H1 (cell line): Measurements from ENCODE around the gene SIGLECL1. TPM values are rescaled to one million over a fixed set of nuclear protein-coding genes. Genes with fewer than 3 reads are reported as not detected.

Experiments
- CTCF ChIA-PET: fragments of 300-600 bp; sonication (Branson Sonifier 250); formaldehyde crosslinking; loops from one replicate; lab custom pipeline; 2021; ENCODE audit not compliant: partially characterized antibody; lab: Charles Lee
- POLR2A ChIA-PET: fragments of 300-600 bp; sonication (Branson Sonifier 250); formaldehyde crosslinking; loops from one replicate; lab custom pipeline; 2021; ENCODE audit warnings: inconsistent platforms; ENCODE audit not compliant: partially characterized antibody; lab: Charles Lee
- DNase-seq, 2 experiments: peaks; one replicate each; pipeline versions ENCODE4 v3.0.0 to v3.0.0-alpha.2; 2010 to 2022; ENCODE audit warnings: low spot score in 2 of 2, low read depth in 1 of 2, mixed read lengths in 1 of 2
- FAIRE-seq: peaks from 2 replicates; lab custom pipeline; 2011; peaks lifted over from hg19 to GRCh38; lab: Jason Lieb, UNC
- H2AFZ ChIP-seq: 2 replicates; pipeline ENCODE4 v1.8.1; 2012; ENCODE audit warnings: low read length, inconsistent platforms
- H2AK5ac ChIP-seq: 2 replicates; pipeline ENCODE4 v1.6.1; 2013; ENCODE audit warnings: low read depth, low read length
- H2BK120ac ChIP-seq: replicated peaks from 2 replicates; pipeline ENCODE3; 2013; ENCODE audit warnings: low read depth, low read length, inconsistent platforms
- H2BK12ac ChIP-seq: 2 replicates; pipeline ENCODE4 v1.6.1; 2013; ENCODE audit warnings: low read depth, low read length
- H2BK15ac ChIP-seq: 2 replicates; pipeline ENCODE4 v1.6.1; 2013; ENCODE audit warnings: low read length
- H2BK20ac ChIP-seq: 2 replicates; pipeline ENCODE4 v1.6.1; 2013; ENCODE audit warnings: low read length
- H2BK5ac ChIP-seq: 2 replicates; pipeline ENCODE4 v1.6.1; 2013; ENCODE audit warnings: low read depth, low read length
- H3K14ac ChIP-seq: 2 replicates; pipeline ENCODE4 v1.6.1; 2013; ENCODE audit warnings: inconsistent platforms; ENCODE audit not compliant: insufficient read length
- H3K18ac ChIP-seq: 2 replicates; pipeline ENCODE4 v1.6.1; 2013; ENCODE audit warnings: low read length; ENCODE audit errors: extremely low read depth
- H3K23ac ChIP-seq: 2 replicates; pipeline ENCODE4 v1.6.1; 2013; ENCODE audit warnings: inconsistent platforms; ENCODE audit not compliant: insufficient read length
- H3K23me2 ChIP-seq: 2 replicates; pipeline ENCODE4 v1.6.1; 2013; ENCODE audit warnings: low read depth, low read length
- H3K27ac ChIP-seq: 2 replicates; pipeline ENCODE4 v1.6.1; 2011; ENCODE audit warnings: low read depth, low read length, inconsistent platforms
- H3K27me3 ChIP-seq, 4 experiments: replicated peaks in 1 of 4; 1 replicate in 1 of 4; 2 replicates in 3 of 4; pipeline versions ENCODE4 v1.6.1 to v1.8.1; 2011 to 2013; ENCODE audit warnings: low read length in 3 of 4, mild to moderate bottlenecking in 3 of 4, inconsistent platforms in 2 of 4, mixed read lengths in 2 of 4, moderate library complexity in 1 of 4; ENCODE audit not compliant: control insufficient read depth in 3 of 4, insufficient read depth in 3 of 4; ENCODE audit errors: extremely low read depth in 1 of 4
- H3K36me3 ChIP-seq, 4 experiments: 2 replicates each; pipeline versions ENCODE4 v1.6.1 to v1.8.1; 2011 to 2013; ENCODE audit warnings: mild to moderate bottlenecking in 4 of 4, low read length in 3 of 4, moderate library complexity in 2 of 4, control low read depth in 1 of 4, inconsistent platforms in 1 of 4; ENCODE audit not compliant: insufficient read depth in 4 of 4, control insufficient read depth in 2 of 4
- H3K4ac ChIP-seq: replicated peaks from 2 replicates; pipeline ENCODE3; 2013; ENCODE audit warnings: low read length, low read depth, mixed read lengths, inconsistent platforms; ENCODE audit not compliant: insufficient read length
- H3K4me1 ChIP-seq, 4 experiments: replicated peaks in 1 of 4; 1 replicate in 1 of 4; 2 replicates in 3 of 4; pipeline versions ENCODE4 v1.6.1 to v1.8.1; 2011 to 2013; ENCODE audit warnings: low read length in 3 of 4, inconsistent platforms in 2 of 4, mixed read lengths in 1 of 4; ENCODE audit not compliant: insufficient read depth in 4 of 4, control insufficient read depth in 3 of 4
- H3K4me2 ChIP-seq, 2 experiments: 2 replicates each; pipeline versions ENCODE4 v1.6.1 to v1.8.1; 2011 to 2013; ENCODE audit warnings: low read depth in 2 of 2, low read length in 2 of 2, control low read depth in 1 of 2, inconsistent platforms in 1 of 2, mild to moderate bottlenecking in 1 of 2; ENCODE audit not compliant: insufficient read depth in 1 of 2
- H3K4me3 ChIP-seq, 4 experiments: fragments of 200-600, 300-600 bp in 1 of 4; sonication (generic), shearing (Covaris generic), sonication (Bioruptor Twin) in 1 of 4; 2 replicates each; pipeline versions ENCODE4 v1.5.1 to v1.8.1; 2011 to 2016; ENCODE audit warnings: low read length in 4 of 4, low read depth in 3 of 4, control low read depth in 2 of 4, inconsistent platforms in 2 of 4, mild to moderate bottlenecking in 2 of 4, mixed read lengths in 1 of 4, moderate library complexity in 1 of 4; ENCODE audit not compliant: insufficient read depth in 2 of 4; ENCODE audit errors: extremely low read depth in 1 of 4
- H3K56ac ChIP-seq: replicated peaks from 2 replicates; pipeline ENCODE3; 2013; ENCODE audit warnings: low read depth, mild to moderate bottlenecking, mixed read lengths, low read length, inconsistent platforms; ENCODE audit not compliant: insufficient read length
- H3K79me1 ChIP-seq: 2 replicates; pipeline ENCODE4 v1.6.1; 2013; ENCODE audit warnings: low read depth, low read length, control low read depth
- H3K79me2 ChIP-seq, 2 experiments: 2 replicates each; pipeline versions ENCODE4 v1.6.1 to v1.8.1; 2012 to 2013; ENCODE audit warnings: low read length in 2 of 2, mild to moderate bottlenecking in 2 of 2, inconsistent platforms in 1 of 2; ENCODE audit not compliant: insufficient read depth in 2 of 2, control insufficient read depth in 1 of 2
- H3K9ac ChIP-seq, 4 experiments: replicated peaks in 1 of 4; 1 replicate in 1 of 4; 2 replicates in 3 of 4; pipeline versions ENCODE4 v1.6.1 to v1.8.1; 2011 to 2013; ENCODE audit warnings: low read depth in 3 of 4, low read length in 3 of 4, control low read depth in 2 of 4, mild to moderate bottlenecking in 2 of 4, moderate library complexity in 2 of 4, inconsistent platforms in 1 of 4; ENCODE audit errors: extremely low read depth in 1 of 4
- H3K9me3 ChIP-seq, 2 experiments: 2 replicates each; pipeline versions ENCODE4 v1.6.1 to v1.8.1; 2012 to 2013; ENCODE audit warnings: mild to moderate bottlenecking in 2 of 2, moderate library complexity in 2 of 2, control low read depth in 1 of 2, inconsistent platforms in 1 of 2, low read depth in 1 of 2, low read length in 1 of 2, mixed read lengths in 1 of 2; ENCODE audit not compliant: insufficient read depth in 2 of 2
- H4K20me1 ChIP-seq, 2 experiments: replicated peaks in 1 of 2; 2 replicates each; pipeline versions ENCODE3 to v1.8.1; 2011 to 2013; ENCODE audit warnings: inconsistent platforms in 2 of 2, low read length in 2 of 2, mild to moderate bottlenecking in 1 of 2; ENCODE audit not compliant: insufficient read depth in 2 of 2, control insufficient read depth in 1 of 2
- H4K5ac ChIP-seq: 2 replicates; pipeline ENCODE4 v1.6.1; 2013; ENCODE audit warnings: low read length, low read depth, mixed read lengths, inconsistent platforms; ENCODE audit not compliant: insufficient read length
- H4K8ac ChIP-seq: 2 replicates; pipeline ENCODE4 v1.8.0; 2013; ENCODE audit warnings: mild to moderate bottlenecking, moderate library complexity, low read length, inconsistent platforms; ENCODE audit not compliant: insufficient read depth; ENCODE audit errors: extremely low read depth
- H4K91ac ChIP-seq: replicated peaks from 2 replicates; pipeline ENCODE3; 2013; ENCODE audit warnings: low read length, mixed read lengths, inconsistent platforms; ENCODE audit not compliant: insufficient read length
- EP300 ChIP-seq, 2 experiments: IDR thresholded peaks; 1 replicate in 1 of 2; 2 replicates in 1 of 2; pipeline ENCODE4 v1.6.1; 2011 to 2012; ENCODE audit warnings: low read depth in 2 of 2, low read length in 2 of 2, mild to moderate bottlenecking in 2 of 2, borderline replicate concordance in 1 of 2, inconsistent platforms in 1 of 2, moderate library complexity in 1 of 2
- JUN ChIP-seq: IDR thresholded peaks from 2 replicates; pipeline ENCODE4 v1.6.1; 2011; ENCODE audit warnings: low read depth, mild to moderate bottlenecking, improper control_type of control experiment, low read length
- KDM1A ChIP-seq: fragments of 200-600, 300-600 bp; sonication (generic); IDR thresholded peaks from 2 replicates; pipeline ENCODE4 v1.7.1; 2016; ENCODE audit warnings: mild to moderate bottlenecking, low read length, borderline replicate concordance
- NANOG ChIP-seq: IDR thresholded peaks from 2 replicates; pipeline ENCODE4 v1.6.1; 2011; ENCODE audit warnings: low read length, low read depth, mild to moderate bottlenecking, inconsistent platforms; ENCODE audit not compliant: insufficient read depth, poor library complexity, severe bottlenecking
- PHF8 ChIP-seq: fragments of 200-600 bp; sonication (generic); conservative IDR thresholded peaks from 2 replicates; pipeline ENCODE4 v1.7.1; 2012; ENCODE audit warnings: low read depth, mild to moderate bottlenecking, inconsistent platforms, low read length, moderate library complexity
- SIRT6 ChIP-seq: IDR thresholded peaks from one replicate; pipeline ENCODE4 v1.7.1; 2012; ENCODE audit warnings: low read length, inconsistent platforms
- SRF ChIP-seq: IDR thresholded peaks from 2 replicates; pipeline ENCODE4 v1.6.1; 2011; ENCODE audit warnings: mild to moderate bottlenecking, low read depth, low read length, moderate library complexity
- TCF12 ChIP-seq: IDR thresholded peaks from 2 replicates; pipeline ENCODE4 v1.6.1; 2011; ENCODE audit warnings: low read depth, mild to moderate bottlenecking, low read length
- WGBS, 2 experiments: shearing (Covaris generic) in 1 of 2; methylation state at CpG; one replicate each; pipeline versions ENCODE4 v1.1.6 to v1.1.7; 2013 to 2015; ENCODE audit warnings: low lambda C conversion rate in 2 of 2, mixed read lengths in 2 of 2, inconsistent platforms in 1 of 2, low coverage in 1 of 2, missing lambda C conversion rate in 1 of 2; ENCODE audit not compliant: insufficient replicate concordance in 2 of 2, insufficient coverage in 1 of 2, insufficient read length in 1 of 2; ENCODE audit errors: extremely low coverage in 1 of 2, missing lambda C conversion rate in 1 of 2; 5-methylcytosine and 5-hydroxymethylcytosine counted together
- polyA plus RNA-seq, 7 experiments: library from polyadenylated mRNA; depleted of rRNA in 3 of 7; stranded (reverse) in 5 of 7; unstranded in 2 of 7; fragments of >200 nt in 5 of 7; fragments of 200-250 nt in 2 of 7; gene quantifications; 1 replicate in 5 of 7; 2 replicates in 1 of 7; 4 replicates in 1 of 7; pipeline versions ENCODE4 v1.2.1 to v1.2.3, GENCODE V29; 2011 to 2013; ENCODE audit warnings: missing spikeins in 2 of 7, mixed read lengths in 2 of 7
- total RNA-seq: library from RNA; stranded (reverse); fragmentation: NEBNext Ultra II Directional; extraction: Animal tissue kit (Norgen Biotek cat#: 25700); gene quantifications from 2 replicates; pipeline ENCODE4 v1.2.1, GENCODE V29; 2021
- TF ChIP-seq, protein P1 (sequence below), 3 experiments: IDR thresholded peaks; 1 replicate in 2 of 3; 2 replicates in 1 of 3; pipeline versions ENCODE4 v1.5.1 to v1.6.1; 2011; ENCODE audit warnings: low read length in 3 of 3, mild to moderate bottlenecking in 3 of 3, inconsistent platforms in 2 of 3, low read depth in 1 of 3, moderate library complexity in 1 of 3; ENCODE audit not compliant: insufficient read depth in 1 of 3; ENCODE audit errors: control extremely low read depth in 1 of 3
- TF ChIP-seq, protein P2 (sequence below): IDR thresholded peaks from 2 replicates; pipeline ENCODE4 v1.6.1; 2012; ENCODE audit warnings: low read length, inconsistent platforms

The SIGLECL1 gene
- total and polyA plus RNA-seq, 2 of the 8 experiments (the other 6 are each of a cell fraction or from before 2014, with no cell fraction given), result not detected

DNA sequence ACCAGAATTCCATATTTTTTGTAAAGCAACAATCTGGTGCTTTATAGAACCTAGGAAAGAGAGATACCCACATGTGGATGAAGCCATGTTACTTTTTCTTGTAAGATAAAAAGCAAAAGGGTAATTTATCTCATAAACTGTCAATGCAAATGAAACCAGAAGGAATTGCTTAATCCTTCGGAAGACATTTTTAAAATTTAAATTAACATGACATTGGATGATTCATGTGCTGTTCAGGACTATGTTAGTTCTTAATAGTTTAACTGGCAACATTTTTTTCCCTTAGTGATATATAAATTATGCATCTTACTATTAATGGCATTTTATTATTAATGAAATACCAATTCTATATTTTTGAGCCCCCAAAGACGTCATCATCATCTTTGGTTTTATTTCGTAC is 34.8 kb downstream of the SIGLECL1 start:
- H3K4me1 ChIP-seq, result no peaks in the 10 kb centered on the region
- ChIA-PET POLR2A (no interaction called here), CTCF (interaction anchor here (1.6 kb wide), 1 partner anchor 26 kb away, joined by 3 read pairs; no protein-coding TSS in a partner anchor)
- no peaks in the 10 kb centered on the region for H3K23me2 ChIP-seq
- no peaks in the 10 kb centered on the region for H3K79me1 ChIP-seq
- no peak overlapping the region for H2AK5ac ChIP-seq
- no peak overlapping the region for H2BK12ac ChIP-seq
- no peak for DNase-seq
- 84% methylated on average over 3 of the region's 3 CpGs; no CpG with 5 or more reads in 1 of the 2 experiments for WGBS, 2 experiments
- no peaks in the 10 kb centered on the region for H3K79me2 ChIP-seq
- peaks cover under 1 to 5% of the 10 kb centered on the region in 2 experiments; a peak in 2 of 4 replicates for H3K9me3 ChIP-seq
- H3K27me3 ChIP-seq, result no peaks in the 10 kb centered on the region
- no peak overlapping the region for H2BK15ac ChIP-seq
- H3K14ac ChIP-seq, result no peak overlapping the region
- no peak overlapping the region for H2BK120ac ChIP-seq
- H3K56ac ChIP-seq, result no peak overlapping the region
- no peak overlapping the region for H3K23ac ChIP-seq
- no peak overlapping the region for H2AFZ ChIP-seq
- no peak for FAIRE-seq
- no peak overlapping the region for H3K4me2 ChIP-seq
- no peak overlapping the region for H3K9ac ChIP-seq
- H2BK20ac ChIP-seq, result no peak overlapping the region
- H3K36me3 ChIP-seq, result no peaks in the 10 kb centered on the region
- no peak overlapping the region for H3K27ac ChIP-seq
- no peak overlapping the region for H2BK5ac ChIP-seq
- H4K20me1 ChIP-seq, result no peaks in the 10 kb centered on the region
- no peak overlapping the region for H4K5ac ChIP-seq
- no peak overlapping the region for H3K4me3 ChIP-seq
- H3K18ac ChIP-seq, result no peak overlapping the region
- no peak overlapping the region for H4K8ac ChIP-seq
- no peak overlapping the region for H4K91ac ChIP-seq
- H3K4ac ChIP-seq, result no peak overlapping the region
- TF ChIP-seq PHF8 (no peak), EP300 (IDR thresholded peaks at IDR 0.05; ENCODE audit: borderline replicate concordance in 1 of 2, low read depth in 2 of 2, low read length in 2 of 2) (no peak), JUN (no peak), SRF (no peak), KDM1A (no peak), SIRT6 (no peak), TCF12 (no peak), NANOG (no peak)
- TF ChIP-seq, protein P1, sequence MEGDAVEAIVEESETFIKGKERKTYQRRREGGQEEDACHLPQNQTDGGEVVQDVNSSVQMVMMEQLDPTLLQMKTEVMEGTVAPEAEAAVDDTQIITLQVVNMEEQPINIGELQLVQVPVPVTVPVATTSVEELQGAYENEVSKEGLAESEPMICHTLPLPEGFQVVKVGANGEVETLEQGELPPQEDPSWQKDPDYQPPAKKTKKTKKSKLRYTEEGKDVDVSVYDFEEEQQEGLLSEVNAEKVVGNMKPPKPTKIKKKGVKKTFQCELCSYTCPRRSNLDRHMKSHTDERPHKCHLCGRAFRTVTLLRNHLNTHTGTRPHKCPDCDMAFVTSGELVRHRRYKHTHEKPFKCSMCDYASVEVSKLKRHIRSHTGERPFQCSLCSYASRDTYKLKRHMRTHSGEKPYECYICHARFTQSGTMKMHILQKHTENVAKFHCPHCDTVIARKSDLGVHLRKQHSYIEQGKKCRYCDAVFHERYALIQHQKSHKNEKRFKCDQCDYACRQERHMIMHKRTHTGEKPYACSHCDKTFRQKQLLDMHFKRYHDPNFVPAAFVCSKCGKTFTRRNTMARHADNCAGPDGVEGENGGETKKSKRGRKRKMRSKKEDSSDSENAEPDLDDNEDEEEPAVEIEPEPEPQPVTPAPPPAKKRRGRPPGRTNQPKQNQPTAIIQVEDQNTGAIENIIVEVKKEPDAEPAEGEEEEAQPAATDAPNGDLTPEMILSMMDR (IDR thresholded peaks at IDR 0.05; ENCODE audit: control extremely low read depth in 1 of 3, insufficient read depth in 1 of 3, low read depth in 1 of 3, low read length in 3 of 3), result no peak
- TF ChIP-seq, protein P2, sequence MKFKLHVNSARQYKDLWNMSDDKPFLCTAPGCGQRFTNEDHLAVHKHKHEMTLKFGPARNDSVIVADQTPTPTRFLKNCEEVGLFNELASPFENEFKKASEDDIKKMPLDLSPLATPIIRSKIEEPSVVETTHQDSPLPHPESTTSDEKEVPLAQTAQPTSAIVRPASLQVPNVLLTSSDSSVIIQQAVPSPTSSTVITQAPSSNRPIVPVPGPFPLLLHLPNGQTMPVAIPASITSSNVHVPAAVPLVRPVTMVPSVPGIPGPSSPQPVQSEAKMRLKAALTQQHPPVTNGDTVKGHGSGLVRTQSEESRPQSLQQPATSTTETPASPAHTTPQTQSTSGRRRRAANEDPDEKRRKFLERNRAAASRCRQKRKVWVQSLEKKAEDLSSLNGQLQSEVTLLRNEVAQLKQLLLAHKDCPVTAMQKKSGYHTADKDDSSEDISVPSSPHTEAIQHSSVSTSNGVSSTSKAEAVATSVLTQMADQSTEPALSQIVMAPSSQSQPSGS, result no peak
